ENCODE results near the gene PDE8B. TPM values are rescaled to one million over a fixed set of nuclear protein-coding genes. Genes with fewer than 3 reads are reported as not detected.

PDE8B gene
- total RNA-seq, 1 experiment from 2014 or later: 1.8 TPM

- DNase-seq: no peak
- H3K36me3 ChIP-seq (ENCODE audit: low read depth): no peaks in the 10 kb centered on the region
- H4K20me1 ChIP-seq (ENCODE audit: insufficient read depth): no peaks in the 10 kb centered on the region
- H3K9me2 ChIP-seq (ENCODE audit: insufficient read depth): peaks cover 3% of the 10 kb centered on the region; the same call in 1 of the 2 replicates
- intact Hi-C loops (cut with micrococcal nuclease; ENCODE audit: unreplicated experiment): no loop called here
- no peaks in the 10 kb centered on the region for H3F3A ChIP-seq (ENCODE audit: insufficient read depth, low read depth)
- TF ChIP-seq CTCF (conservative IDR thresholded peaks at IDR 0.05) (no peak), EZH2 (IDR thresholded peaks at IDR 0.05; ENCODE audit: low read depth) (no peak)
- H3K4me3 ChIP-seq: no peak overlapping the region
- BruUV-seq (replicated peaks): no TSS peak
- no peaks in the 10 kb centered on the region for H3K9me3 ChIP-seq (ENCODE audit: insufficient read depth, low read depth)
- no peak overlapping the region for H2AFZ ChIP-seq
- H3K4me1 ChIP-seq (replicated peaks; ENCODE audit: insufficient read depth): no peaks in the 10 kb centered on the region
- H3K4me2 ChIP-seq: no peak overlapping the region
- CTCF ChIA-PET: no interaction called here
- POLR2A ChIA-PET (ENCODE audit: unreplicated experiment): interaction anchor here (0.6 kb wide), 1 partner anchor 39 kb away, joined by 7 read pairs; no protein-coding TSS in a partner anchor
- H3K27ac ChIP-seq: no peak overlapping the region
- no peaks in the 10 kb centered on the region for H3K79me2 ChIP-seq (ENCODE audit: low read depth)
- no peaks in the 10 kb centered on the region for H3K27me3 ChIP-seq (ENCODE audit: insufficient read depth, low read depth)
Observed at GRCh38 chr5:77366717-77367500, 156.4 kb downstream of the PDE8B start.

GRCh38 chr5:77367741-77368140 is 157.3 kb downstream of the PDE8B start:
- H3K4me3 ChIP-seq: no peak overlapping the region
- no peaks in the 10 kb centered on the region for H3K79me2 ChIP-seq (ENCODE audit: low read depth)
- intact Hi-C loops (cut with micrococcal nuclease; ENCODE audit: unreplicated experiment): no loop called here
- no peaks in the 10 kb centered on the region for H3K36me3 ChIP-seq (ENCODE audit: low read depth)
- H3K4me2 ChIP-seq: no peak overlapping the region
- H3K27me3 ChIP-seq (ENCODE audit: insufficient read depth, low read depth): no peaks in the 10 kb centered on the region
- H3K27ac ChIP-seq: no peak overlapping the region
- no peaks in the 10 kb centered on the region for H4K20me1 ChIP-seq (ENCODE audit: insufficient read depth)
- no peak overlapping the region for H2AFZ ChIP-seq
- BruUV-seq (replicated peaks): no TSS peak
- peaks cover 3% of the 10 kb centered on the region; the same call in 1 of the 2 replicates for H3K9me2 ChIP-seq (ENCODE audit: insufficient read depth)
- H3K9me3 ChIP-seq (ENCODE audit: insufficient read depth, low read depth): no peaks in the 10 kb centered on the region
- H3F3A ChIP-seq (ENCODE audit: insufficient read depth, low read depth): no peaks in the 10 kb centered on the region
- peak in 1 of 2 experiments; percentile 16 for DNase-seq
- no peaks in the 10 kb centered on the region for H3K4me1 ChIP-seq (replicated peaks; ENCODE audit: insufficient read depth)
- POLR2A ChIA-PET (ENCODE audit: unreplicated experiment): interaction anchor here (0.6 kb wide), 1 partner anchor 38 kb away, joined by 7 read pairs; no protein-coding TSS in a partner anchor
- TF ChIP-seq CTCF (conservative IDR thresholded peaks at IDR 0.05) (no peak), EZH2 (IDR thresholded peaks at IDR 0.05; ENCODE audit: low read depth) (no peak)
- CTCF ChIA-PET: no interaction called here

DNA sequence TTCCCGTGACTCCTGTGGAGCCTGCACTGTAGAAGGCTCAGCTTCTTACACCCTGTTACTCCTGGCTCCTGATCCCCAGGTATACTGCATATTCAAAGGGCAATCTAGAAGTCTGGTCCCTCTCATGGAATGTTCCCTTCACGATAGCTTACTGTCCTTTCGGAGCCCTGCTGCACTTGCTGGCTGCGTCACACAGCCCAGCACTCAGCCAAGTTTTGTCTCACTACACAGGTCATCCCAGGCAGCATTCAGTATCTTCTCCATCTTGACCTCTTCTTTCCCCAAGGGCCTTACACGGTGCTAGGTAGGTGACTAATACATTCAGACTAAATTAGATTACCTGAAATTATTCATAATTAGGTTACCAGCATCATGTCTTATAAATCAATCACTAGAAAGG is 157.9 kb downstream of the PDE8B start:
- Histone ChIP-seq H3K79me2 (ENCODE audit: low read depth) (no peaks in the 10 kb centered on the region), H3K4me2 (no peak overlapping the region), H3K9me3 (ENCODE audit: insufficient read depth, low read depth) (no peaks in the 10 kb centered on the region), H3K36me3 (ENCODE audit: low read depth) (no peaks in the 10 kb centered on the region), H2AFZ (no peak overlapping the region), H4K20me1 (ENCODE audit: insufficient read depth) (no peaks in the 10 kb centered on the region), H3K27me3 (ENCODE audit: insufficient read depth, low read depth) (no peaks in the 10 kb centered on the region), H3K4me1 (replicated peaks; ENCODE audit: insufficient read depth) (no peaks in the 10 kb centered on the region), H3F3A (ENCODE audit: insufficient read depth, low read depth) (no peaks in the 10 kb centered on the region), H3K4me3 (no peak overlapping the region), H3K9me2 (ENCODE audit: insufficient read depth) (peaks cover 3% of the 10 kb centered on the region; the same call in 1 of the 2 replicates), H3K27ac (no peak overlapping the region)
- ChIA-PET POLR2A (ENCODE audit: unreplicated experiment) (no interaction called here), CTCF (no interaction called here)
- no TSS peak for BruUV-seq (replicated peaks)
- intact Hi-C loops (cut with micrococcal nuclease; ENCODE audit: unreplicated experiment): no loop called here
- TF ChIP-seq EZH2 (IDR thresholded peaks at IDR 0.05; ENCODE audit: low read depth) (no peak), CTCF (conservative IDR thresholded peaks at IDR 0.05) (no peak)
- DNase-seq: no peak
